Renal cortical epithelial cell (primary cell): ENCODE results near the gene ELAPOR2. TPM values are rescaled to one million over a fixed set of nuclear protein-coding genes. Genes with fewer than 3 reads are reported as not detected.
"Not testable (repeated sequence)": the region's sequence is repeated elsewhere in the genome, so short reads cannot be mapped to it uniquely, and the experiment has no call there.

ENCODE experiments used
- DNase-seq: peaks from one replicate; pipeline ENCODE4 v3.0.0-alpha.2; 2011; ENCODE audit warnings: low read depth
- total RNA-seq: library from RNA; depleted of rRNA; stranded (reverse); fragments of >200 nt; gene quantifications from 2 replicates; pipeline ENCODE4 v1.2.3, GENCODE V29; 2014

ELAPOR2 gene
- total RNA-seq, 1 donor from 2014 or later: 7.4 TPM

DNA sequence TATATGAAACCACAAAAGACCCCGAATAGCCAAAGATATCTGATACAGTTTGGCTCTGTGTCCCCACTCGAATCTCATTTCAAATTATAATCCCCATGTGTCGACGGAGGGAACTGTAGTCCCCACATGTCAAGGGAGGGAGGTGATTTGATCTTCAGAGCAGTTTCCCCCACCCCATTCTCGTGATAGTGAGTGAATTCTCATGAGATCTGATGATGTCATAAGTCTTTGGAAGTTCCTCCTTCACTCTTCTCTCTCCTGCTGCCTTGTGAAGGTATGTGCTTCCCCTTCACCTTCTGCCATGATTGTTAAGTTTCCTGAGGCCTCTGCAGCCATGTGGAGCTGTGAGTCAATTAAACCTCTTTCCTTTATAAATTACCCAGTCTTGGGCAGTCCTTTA is 13.0 kb downstream of the ELAPOR2 start:
- DNase-seq: no peak

DNA sequence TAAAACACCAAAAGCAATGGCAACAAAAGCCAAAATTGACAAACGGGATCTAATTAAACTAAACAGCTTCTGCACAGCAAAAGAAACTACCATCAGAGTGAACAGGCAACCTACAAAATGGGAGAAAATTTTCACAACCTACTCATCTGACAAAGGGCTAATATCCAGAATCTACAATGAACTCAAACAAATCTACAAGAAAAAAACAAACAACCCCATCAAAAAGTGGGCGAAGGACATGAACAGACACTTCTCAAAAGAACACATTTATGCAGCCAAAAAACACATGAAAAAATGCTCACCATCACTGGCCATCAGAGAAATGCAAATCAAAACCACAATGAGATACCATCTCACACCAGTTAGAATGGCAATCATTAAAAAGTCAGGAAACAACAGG is 14.7 kb downstream of the ELAPOR2 start:
- not testable (repeated sequence) for DNase-seq

DNA sequence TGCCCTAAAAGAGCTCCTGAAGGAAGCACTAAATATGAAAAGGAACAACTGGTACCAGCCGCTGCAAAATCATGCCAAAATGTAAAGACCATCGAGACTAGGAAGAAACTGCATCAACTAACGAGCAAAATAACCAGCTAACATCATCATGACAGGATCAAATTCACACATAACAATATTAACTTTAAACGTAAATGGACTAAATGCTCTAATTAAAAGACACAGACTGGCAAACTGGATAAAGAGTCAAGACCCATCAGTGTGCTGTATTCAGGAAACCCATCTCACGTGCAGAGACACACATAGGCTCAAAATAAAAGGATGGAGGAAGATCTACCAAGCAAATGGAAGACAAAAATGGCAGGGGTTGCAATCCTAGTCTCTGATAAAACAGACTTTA is 17.9 kb downstream of the ELAPOR2 start:
- not testable (repeated sequence) for DNase-seq

DNA sequence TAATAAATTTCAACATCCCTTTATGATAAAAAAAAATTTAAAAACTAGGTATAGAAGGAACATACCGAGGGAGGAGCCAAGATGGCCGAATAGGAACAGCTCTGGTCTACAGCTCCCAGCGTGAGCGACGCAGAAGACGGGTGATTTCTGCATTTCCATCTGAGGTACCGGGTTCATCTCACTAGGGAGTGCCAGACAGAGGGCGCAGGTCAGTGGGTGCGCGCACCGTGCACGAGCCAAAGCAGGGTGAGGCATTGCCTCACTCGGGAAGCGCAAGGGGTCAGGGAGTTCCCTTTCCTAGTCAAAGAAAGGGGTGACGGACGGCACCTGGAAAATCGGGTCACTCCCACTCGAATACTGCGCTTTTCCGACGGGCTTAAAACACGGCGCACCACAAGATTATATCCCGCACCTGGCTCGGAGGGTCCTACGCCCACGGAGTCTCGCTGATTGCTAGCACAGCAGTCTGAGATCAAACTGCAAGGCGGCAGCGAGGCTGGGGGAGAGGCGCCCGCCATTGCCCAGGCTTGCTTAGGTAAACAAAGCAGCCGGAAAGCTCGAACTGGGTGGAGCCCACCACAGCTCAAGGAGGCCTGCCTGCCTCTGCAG is 19.7 kb downstream of the ELAPOR2 start:
- DNase-seq: not testable (repeated sequence)

DNA sequence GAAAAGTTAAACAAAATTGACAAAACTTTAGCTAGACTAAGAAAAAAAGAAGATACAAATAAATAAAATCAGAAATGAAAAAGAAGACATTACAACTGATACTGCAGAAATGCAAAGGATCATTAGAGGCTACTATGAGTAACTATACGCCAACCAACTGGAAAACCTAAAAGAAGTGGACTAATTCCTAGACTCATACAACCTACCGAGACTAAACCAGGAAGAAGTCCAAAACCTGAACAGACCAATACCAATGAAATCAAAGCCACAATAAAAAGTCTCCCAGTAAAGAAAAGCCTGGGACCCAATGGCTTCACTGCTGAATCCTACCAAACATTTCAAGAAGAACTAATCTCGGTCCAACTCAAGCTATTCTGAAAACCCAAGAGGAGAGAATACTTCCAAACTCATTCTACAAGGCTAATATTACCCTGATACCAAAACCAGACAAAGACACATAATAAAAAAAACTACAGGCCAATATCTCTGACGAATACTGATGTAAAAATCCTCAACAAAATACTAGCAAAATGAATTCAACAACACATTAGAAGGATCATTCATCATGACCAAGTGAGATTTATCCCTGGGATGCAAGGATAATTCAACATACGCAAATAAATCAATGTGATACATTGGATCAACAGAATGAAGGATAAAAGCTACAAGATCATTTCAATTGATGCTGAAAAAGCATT is 20.3 kb downstream of the ELAPOR2 start:
- DNase-seq: no peak

DNA sequence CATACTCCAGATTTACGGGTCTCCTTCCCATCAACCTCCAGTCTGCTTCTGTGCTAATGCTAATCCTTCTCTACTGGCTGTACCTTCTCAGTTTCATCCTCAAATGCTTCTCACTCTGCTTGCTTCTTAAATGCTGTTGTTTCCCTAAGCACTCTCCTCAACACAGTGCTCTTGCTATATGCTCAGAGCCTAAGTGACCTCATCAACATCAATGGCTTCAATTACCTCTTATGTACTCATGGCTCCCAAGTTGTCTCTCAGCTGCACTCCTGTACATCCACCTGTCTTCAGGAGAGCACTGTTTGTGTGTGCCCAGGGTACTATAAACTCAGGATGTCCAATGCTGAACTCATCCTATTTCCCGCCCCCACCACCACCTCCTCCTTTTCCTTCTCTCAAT is 22.5 kb downstream of the ELAPOR2 start:
- no peak for DNase-seq

DNA sequence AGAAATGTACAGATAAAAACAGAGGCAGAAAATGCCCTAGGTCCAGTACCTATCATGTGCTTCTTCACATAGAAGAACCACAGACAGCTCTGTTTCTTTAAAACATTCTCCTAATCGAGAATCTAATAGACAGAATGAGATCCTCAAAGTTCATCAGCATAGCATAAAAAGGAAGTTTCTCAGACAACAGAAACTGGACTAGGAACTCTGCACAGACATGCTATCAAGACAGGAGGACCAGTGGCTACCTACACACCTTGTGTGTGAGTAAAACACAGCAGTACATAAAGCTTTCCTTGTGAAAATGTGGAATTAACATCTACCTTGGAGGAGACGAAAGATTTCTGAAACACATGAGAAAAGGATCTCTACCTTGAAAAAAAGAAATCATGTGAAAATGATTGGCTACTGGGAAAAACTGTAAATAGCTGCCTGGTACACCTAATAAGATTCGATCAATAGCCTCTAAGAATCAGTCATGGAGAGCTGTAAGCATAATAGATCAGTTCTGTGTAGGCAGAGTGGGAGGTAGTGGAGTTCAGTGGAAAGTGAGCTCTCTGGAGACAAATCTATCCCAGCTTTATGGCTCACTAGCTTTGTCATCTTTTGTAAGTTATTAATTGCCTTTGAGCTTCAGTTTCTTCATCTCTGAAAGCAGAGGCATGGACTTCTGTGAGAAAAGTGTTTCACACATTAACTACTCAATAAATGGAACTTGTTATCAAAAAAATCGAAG is 26.7 kb downstream of the ELAPOR2 start:
- no peak for DNase-seq

DNA sequence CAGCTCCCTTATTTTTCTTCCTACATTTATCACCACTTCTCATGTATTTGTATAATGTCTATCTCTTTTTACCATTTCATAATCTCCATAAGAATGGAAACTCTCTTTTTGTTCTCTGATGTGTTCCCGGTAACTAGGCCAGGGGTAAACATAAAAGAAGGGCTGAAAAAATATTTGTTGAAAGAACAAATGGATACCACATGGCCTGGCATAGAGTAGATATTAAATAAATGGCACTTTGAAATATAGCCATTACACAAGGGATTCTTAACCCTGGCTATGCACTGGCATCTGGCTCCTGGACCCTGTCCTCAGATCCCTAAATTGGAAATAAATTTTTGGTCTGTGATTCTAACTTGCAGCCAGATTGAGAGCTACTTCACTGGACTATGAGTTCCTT is 30.4 kb downstream of the ELAPOR2 start:
- DNase-seq: no peak

DNA sequence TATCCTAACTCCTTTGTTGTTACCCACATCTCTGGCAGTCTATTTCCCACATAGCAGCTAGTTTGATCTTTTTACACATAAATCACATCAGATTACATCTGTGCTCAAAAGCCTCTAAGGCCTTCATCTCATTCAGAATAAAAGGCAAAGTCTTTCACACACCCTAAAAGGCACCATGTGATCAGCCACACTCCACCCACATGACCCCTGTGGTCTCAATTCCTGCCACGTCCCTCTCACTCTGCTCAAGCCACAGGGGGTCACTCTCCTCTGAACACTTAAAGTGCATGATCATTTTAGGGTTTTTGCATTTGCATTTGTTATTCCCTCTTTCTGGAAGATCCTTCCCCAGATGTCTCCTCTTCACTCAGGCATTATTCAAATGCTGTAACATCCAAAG is 30.8 kb downstream of the ELAPOR2 start:
- no peak for DNase-seq

DNA sequence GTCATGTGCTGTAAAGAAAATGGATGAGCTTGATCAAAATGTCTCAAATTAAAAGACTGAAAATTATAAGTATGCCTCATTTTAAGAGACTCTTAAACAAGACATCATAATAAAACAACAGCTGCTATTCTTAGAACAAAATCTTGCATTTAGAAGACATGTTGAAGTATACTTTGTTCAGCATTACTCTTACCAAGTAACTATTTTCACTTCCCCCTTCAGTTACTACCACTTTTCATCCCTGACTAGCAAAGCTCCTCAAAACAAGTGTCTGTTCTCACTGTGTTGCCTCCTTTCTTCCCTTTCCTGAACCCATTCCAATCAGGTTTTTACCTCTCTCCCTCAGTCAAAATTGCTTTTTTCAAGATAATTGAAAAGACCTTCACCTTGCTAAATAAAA is 31.6 kb downstream of the ELAPOR2 start:
- no peak for DNase-seq

DNA sequence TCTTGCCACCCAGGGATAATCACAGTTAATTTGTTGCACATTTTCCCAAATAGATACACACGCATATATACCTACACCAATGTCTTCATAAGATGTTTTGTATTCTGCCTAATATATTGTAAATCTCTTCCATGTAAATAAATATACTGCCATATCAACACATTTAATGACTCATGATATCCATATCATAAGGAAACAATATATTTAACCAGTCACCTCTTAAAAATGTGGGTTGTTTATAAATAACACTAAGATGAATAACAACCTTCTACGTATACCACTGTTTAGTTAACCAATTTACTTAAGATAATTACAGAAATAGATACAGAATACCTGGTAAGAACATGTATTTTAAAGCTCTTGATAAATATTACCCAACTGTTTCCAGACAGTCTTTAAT is 38.2 kb downstream of the ELAPOR2 start:
- no peak for DNase-seq

DNA sequence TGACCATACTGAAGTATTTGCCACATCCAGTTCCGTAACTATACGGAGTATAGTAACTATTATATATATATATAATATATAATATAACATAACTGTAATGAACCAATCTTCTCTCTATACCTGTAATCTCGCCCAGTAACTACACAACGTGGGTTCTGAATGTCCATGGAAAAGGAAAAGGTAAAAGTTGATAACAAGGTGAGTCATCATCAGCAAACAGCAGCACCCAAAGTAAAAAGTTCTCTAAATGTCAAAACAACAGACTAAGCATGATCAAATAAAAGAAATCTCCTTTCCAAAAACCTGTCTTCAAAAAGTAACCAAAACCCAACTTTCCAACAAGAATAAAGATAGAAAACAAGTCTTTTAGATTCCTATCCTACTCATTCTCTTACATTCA is 42.8 kb downstream of the ELAPOR2 start:
- DNase-seq: no peak

DNA sequence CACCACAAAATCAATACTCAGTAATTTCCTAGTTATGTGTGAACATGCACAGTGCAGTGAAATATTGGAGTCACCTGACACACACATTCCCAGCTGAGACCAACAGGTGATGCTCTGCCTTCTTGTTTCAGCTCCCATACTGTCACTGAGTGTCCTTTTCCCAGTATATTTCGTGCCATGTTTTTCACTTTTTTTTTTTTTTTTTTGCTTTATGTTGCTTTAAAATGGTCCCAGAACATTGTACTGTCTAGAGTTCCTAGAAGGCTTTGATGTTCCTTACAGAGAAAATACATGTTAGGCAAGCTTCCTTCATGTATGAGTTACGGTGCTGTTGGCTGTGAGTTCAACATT is 45.6 kb downstream of the ELAPOR2 start:
- no peak for DNase-seq

DNA sequence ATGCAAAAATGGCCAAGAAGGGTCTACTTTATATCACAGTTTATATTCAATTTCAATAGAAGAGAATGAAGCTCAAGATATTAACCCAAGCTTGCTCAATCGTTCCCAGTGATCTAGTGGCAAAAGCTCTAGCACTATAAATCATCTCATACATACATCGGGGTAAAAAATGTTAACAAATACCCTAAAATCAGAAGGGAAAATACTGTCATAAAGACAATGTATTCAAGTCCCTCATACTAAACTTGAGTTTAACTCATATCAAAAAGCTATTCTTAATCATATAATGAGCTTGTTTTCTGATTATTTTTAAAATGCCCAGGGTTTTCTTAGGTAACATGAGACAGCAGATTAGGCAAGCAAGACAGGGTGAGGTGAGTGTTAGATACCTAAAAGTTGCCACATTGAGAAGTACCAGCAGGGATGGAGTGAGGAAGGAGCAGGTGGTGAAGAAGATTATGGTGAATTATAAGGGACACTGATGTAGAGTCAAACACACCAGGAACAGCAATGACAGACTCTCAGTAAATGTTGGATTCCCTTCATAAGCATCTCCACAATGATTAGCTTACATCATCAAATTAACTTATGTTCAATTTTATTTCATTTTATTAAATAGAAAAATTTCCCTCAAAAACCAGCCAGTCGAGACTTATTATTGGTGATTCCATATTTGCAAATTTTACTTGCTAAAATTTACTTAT is 46.2 kb downstream of the ELAPOR2 start:
- no peak for DNase-seq

Other genes starting within 250 kb of the ELAPOR2 start
- gene DMTF1, start 92.8 kb upstream of the ELAPOR2 start, total RNA-seq: 23.8 and 95.5 TPM in 2 replicates
- 54.5 and 60.6 TPM in 2 replicates for gene TMEM243, start 160.1 kb upstream of the ELAPOR2 start, total RNA-seq